Body of pancreas (tissue), 4 donors: ENCODE measurements around the gene KLHL17. TPM values are rescaled to one million over a fixed set of nuclear protein-coding genes. Genes with fewer than 3 reads are reported as not detected.
"Not testable (repeated sequence)": the region's sequence is repeated elsewhere in the genome, so short reads cannot be mapped to it uniquely, and the experiment has no call there.

ENCODE experiments used
- ATAC-seq: fragments of 150-250 bp; one replicate; pipeline ENCODE4 v1.9.1; 2016
- DNase-seq, 4 donors: peaks; one replicate each; pipeline ENCODE4 v3.0.0-alpha.2; 2019
- H3K27ac ChIP-seq, 4 donors: fragments of 200-600 bp; sonication (generic); 1 replicate in 3 of 4; 2 replicates in 1 of 4; pipeline versions ENCODE4 v1.5.1 to v1.6.1; 2016 to 2019; ENCODE audit warnings: mild to moderate bottlenecking in 1 of 4, mixed read lengths in 1 of 4, moderate library complexity in 1 of 4
- H3K27me3 ChIP-seq, 2 donors: fragments of 200-600 bp; sonication (generic); one replicate each; pipeline ENCODE4 v1.6.0; 2016; ENCODE audit warnings: mild to moderate bottlenecking in 1 of 2
- H3K36me3 ChIP-seq, 2 donors: fragments of 200-600 bp; sonication (generic); replicated peaks in 1 of 2; 2 replicates each; pipeline ENCODE4 v1.5.1; 2016; ENCODE audit warnings: low read depth in 2 of 2; ENCODE audit not compliant: insufficient read depth in 1 of 2
- H3K4me1 ChIP-seq: fragments of 200-600 bp; sonication (generic); one replicate; pipeline ENCODE4 v1.6.0; 2016
- H3K4me3 ChIP-seq, 2 donors: fragments of 200-600 bp; sonication (generic); 1 replicate in 1 of 2; 2 replicates in 1 of 2; pipeline ENCODE4 v1.5.1; 2016 to 2019
- H3K9me3 ChIP-seq, 3 donors: fragments of 200-600 bp; sonication (generic); 1 replicate in 2 of 3; 2 replicates in 1 of 3; pipeline ENCODE4 v1.5.1; 2016
- POLR2A ChIP-seq, 3 donors: fragments of 450-650 bp; IDR thresholded peaks; one replicate each; pipeline ENCODE4 v1.6.1; 2016; ENCODE audit warnings: antibody characterized with exemption in 3 of 3, mild to moderate bottlenecking in 2 of 3
- WGBS, 2 donors: methylation state at CpG; one replicate each; pipeline ENCODE4 v1.1.5; 2017; 5-methylcytosine and 5-hydroxymethylcytosine counted together
- intact Hi-C: fragments of 100-400 bp; cut with DNase I; formaldehyde crosslinking; loops from one replicate; pipeline ENCODE4 v1.15.1; 2023
- total RNA-seq, 2 donors: library from RNA; depleted of rRNA; stranded (reverse); fragments of >200 nt; gene quantifications; one replicate each; pipeline ENCODE4 v1.1.0, GENCODE V29; 2016
- TF ChIP-seq, protein P1 (sequence below), 7 experiments: fragments of 450-650 bp in 4 of 7; fragments of 200-600 bp in 3 of 7; sonication (generic) in 3 of 7; IDR thresholded peaks; one replicate each; pipeline ENCODE4 v1.5.1; 2016 to 2019; ENCODE audit warnings: antibody characterized with exemption in 7 of 7

The KLHL17 gene
- total RNA-seq, 2 donors from 2014 or later = 6.0 to 29.0 TPM

DNA sequence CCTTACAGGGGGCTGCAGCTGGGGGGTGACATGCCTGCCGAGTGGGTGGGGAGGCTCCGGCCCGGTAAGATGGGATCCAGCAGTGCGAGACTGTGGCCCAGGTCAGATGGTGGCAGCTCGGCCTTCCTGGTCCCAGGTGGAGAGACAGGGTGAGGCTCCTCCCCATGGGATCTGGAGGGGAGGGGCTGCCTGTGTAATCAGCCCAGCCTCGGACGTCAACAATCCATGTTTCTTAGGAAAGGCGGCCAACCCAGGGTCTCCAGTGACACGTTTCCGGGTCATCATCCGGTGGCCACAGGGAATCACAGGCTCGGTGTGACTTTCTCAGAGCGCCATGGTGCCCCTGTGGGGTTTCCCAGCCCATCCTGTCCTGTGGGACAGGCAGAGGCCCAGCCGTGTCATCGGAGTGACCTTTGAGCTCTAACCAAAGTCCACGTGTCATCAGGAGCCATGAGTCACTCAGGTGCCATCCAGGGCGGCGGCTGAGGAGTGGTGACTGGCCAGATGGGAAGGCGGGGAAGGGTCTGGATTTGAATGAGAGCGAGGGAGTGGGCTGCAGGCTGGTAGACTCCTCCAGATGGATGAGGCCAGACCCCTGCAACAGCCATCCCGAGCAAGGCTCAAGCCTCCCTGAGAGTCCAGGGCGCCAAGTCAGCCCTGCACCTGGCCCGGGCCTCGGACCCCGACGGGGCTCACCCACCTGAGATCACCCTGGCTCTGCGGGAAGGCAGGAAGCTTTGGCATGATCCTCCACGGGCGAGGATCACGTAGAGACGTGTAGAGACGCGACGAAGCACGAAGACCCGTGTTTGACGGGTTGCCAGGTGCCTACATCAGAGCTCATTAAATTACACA lies 46.1 kb downstream of the KLHL17 start:
- H3K27ac ChIP-seq = peak overlapping the region in 3 of 4 donors; percentile 61 to 69 (median 66)
- peak in 2 of 4 donors; percentile 31 to 35 for DNase-seq

DNA sequence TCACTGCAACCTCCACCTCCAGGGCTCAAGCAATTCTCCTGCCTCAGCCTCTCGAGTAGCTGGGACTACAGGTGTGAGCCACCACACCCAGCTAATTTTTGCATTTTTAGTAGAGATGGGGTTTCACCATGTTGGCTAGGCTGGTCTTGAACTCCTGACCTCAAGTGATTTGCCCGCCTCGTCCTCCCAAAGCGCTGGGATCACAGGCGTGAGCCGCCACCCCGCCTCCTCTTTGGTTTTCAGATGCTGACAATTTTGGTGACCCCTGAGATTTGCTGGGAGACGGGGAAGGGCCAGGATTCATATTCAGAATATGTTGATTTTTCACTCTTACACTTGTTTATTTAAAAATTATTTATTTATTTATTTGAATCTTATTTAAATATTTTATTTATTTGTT lies 49.7 kb downstream of the KLHL17 start:
- peaks cover 32% of the 10 kb centered on the region for H3K4me1 ChIP-seq
- intact Hi-C loops, DNase-seq, H3K9me3 ChIP-seq, H3K4me3 ChIP-seq, H3K36me3 ChIP-seq, H3K27ac ChIP-seq, ATAC-seq, H3K27me3 ChIP-seq: not testable (repeated sequence)
- WGBS, 2 donors = 87 to 92% methylated on average over 8 of the region's 8 CpGs

More for the DNA sequence above, 46.1 kb downstream of the KLHL17 start:
- Histone ChIP-seq H3K4me3 (no peak overlapping the region), H3K27me3 (peaks cover 0 to under 1% of the 10 kb centered on the region in 2 donors), H3K9me3 (no peaks in the 10 kb centered on the region), H3K36me3 (no peaks in the 10 kb centered on the region), H3K4me1 (peaks cover 29% of the 10 kb centered on the region)
- 80 to 81% methylated on average over 29 to 37 of the region's 37 CpGs for WGBS, 2 donors
- intact Hi-C loops = no loop called here
- ATAC-seq = no peak
- TF ChIP-seq, protein P1, sequence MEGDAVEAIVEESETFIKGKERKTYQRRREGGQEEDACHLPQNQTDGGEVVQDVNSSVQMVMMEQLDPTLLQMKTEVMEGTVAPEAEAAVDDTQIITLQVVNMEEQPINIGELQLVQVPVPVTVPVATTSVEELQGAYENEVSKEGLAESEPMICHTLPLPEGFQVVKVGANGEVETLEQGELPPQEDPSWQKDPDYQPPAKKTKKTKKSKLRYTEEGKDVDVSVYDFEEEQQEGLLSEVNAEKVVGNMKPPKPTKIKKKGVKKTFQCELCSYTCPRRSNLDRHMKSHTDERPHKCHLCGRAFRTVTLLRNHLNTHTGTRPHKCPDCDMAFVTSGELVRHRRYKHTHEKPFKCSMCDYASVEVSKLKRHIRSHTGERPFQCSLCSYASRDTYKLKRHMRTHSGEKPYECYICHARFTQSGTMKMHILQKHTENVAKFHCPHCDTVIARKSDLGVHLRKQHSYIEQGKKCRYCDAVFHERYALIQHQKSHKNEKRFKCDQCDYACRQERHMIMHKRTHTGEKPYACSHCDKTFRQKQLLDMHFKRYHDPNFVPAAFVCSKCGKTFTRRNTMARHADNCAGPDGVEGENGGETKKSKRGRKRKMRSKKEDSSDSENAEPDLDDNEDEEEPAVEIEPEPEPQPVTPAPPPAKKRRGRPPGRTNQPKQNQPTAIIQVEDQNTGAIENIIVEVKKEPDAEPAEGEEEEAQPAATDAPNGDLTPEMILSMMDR (IDR thresholded peaks at IDR 0.05) = no peak
- no peak for TF ChIP-seq POLR2A (IDR thresholded peaks at IDR 0.05)

DNA sequence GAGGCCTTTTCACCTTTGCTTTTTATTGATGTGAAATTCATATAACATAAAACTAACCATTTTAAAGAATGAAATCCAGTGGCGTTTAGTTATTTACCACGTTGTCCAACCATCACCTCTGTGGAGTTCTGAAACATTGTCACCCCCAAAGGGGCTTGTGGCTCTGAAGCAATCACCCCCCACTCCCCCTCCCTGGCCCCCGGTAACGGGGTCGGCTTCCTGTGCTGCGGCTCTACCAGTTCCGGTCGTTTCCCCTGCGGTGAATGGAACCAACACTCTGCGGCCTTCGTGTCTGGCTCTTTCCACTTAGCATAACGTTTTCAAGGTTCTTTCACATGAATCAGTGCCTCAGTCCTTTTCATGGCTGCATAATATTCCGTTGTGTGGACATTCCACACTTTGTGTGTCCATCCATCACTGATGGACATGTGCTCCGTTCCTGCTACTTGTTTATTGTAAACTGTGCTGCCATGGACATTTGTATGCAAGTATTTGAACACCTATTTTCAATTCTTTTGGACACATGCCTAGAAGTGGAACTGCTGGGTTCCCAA lies 51.1 kb downstream of the KLHL17 start:
- H3K27me3 ChIP-seq = no peaks in the 10 kb centered on the region
- TF ChIP-seq, protein P1 (IDR thresholded peaks at IDR 0.05) = no peak
- no peak for TF ChIP-seq POLR2A (IDR thresholded peaks at IDR 0.05)
- peaks cover 18% of the 10 kb centered on the region for H3K4me1 ChIP-seq
- DNase-seq (no peak), ATAC-seq (no peak)
- intact Hi-C loops = no loop called here
- no peaks in the 10 kb centered on the region for H3K36me3 ChIP-seq
- H3K4me3 ChIP-seq = no peak overlapping the region
- no peaks in the 10 kb centered on the region for H3K9me3 ChIP-seq
- 79 to 85% methylated on average over 14 of the region's 14 CpGs for WGBS, 2 donors
- H3K27ac ChIP-seq = no peak overlapping the region

GRCh38 chr1:1012736-1013104 lies 52.3 kb downstream of the KLHL17 start:
- H3K9me3 ChIP-seq, intact Hi-C loops, H3K36me3 ChIP-seq, DNase-seq, H3K27me3 ChIP-seq: not testable (repeated sequence)
- Histone ChIP-seq H3K4me1 (peaks cover 17% of the 10 kb centered on the region), H3K27ac (peak overlapping the region; percentile 85 to 91 (median 88)), H3K4me3 (peak overlapping the region; percentile 36 to 43)
- WGBS, 2 donors = 60 to 68% methylated on average over 13 of the region's 13 CpGs
- peak; percentile 3 for ATAC-seq

DNA sequence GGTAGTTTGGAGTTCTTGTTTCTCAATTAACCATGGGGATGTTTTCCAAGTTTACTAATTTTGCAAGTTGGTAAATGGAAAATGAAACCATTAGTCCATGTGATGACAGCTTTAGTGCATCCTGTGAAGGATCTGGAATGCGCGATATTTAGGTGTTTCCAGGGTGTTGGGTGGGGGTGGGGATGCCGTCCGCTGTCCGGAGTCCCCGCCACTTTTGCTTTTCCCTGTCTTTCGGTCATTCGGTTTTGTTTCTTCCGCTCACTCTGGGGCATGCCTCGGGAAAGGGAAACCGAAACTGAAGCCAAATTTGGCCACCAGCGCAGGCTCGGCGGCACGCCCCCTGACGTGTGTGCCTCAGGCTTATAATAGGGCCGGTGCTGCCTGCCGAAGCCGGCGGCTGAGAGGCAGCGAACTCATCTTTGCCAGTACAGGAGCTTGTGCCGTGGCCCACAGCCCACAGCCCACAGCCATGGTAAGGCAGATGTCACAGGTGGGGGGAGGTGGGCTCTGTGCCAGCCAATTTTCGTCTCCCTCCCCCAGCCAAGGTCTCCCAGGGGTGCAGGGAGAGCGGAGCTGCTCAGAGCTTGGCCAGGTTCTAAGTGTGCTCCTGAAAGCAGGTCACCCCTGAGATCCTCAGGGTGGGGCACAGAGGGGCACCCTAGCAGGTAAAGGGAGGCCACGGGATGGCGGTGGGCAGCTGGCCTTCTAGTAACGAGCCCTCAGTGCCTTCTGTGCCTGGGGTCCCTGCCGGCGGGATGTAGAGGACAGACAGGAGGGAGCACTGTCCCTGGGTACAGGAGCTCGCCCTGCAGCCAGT lies 52.9 kb downstream of the KLHL17 start, which contains the start of gene ISG15:
Gene ISG15, plus strand, starts transcription at position 393 of the 817 bp plus-strand sequence. Its CDS starts 77 bp downstream, at position 470.
- Histone ChIP-seq H3K27me3 (no peaks in the 10 kb centered on the region), H3K27ac (peak within 1 kb of the TSS; percentile 85 to 91 (median 88)), H3K9me3 (no peaks in the 10 kb centered on the region), H3K4me1 (peaks cover 17% of the 10 kb centered on the region), H3K36me3 (no peaks in the 10 kb centered on the region), H3K4me3 (peak within 1 kb of the TSS; percentile 36 to 43)
- peak; percentile 96 for ATAC-seq
- DNase-seq = peak; percentile 88 to 93 (median 90)
- intact Hi-C loops = no loop called here
- TF ChIP-seq POLR2A (IDR thresholded peaks at IDR 0.05) = peak; percentile 53 to 78 (median 64)
- TF ChIP-seq, protein P1 (IDR thresholded peaks at IDR 0.05) = peak in 1 of 7 experiments; percentile 12
- 7% methylated on average over 14 to 30 of the region's 30 CpGs for WGBS, 2 donors
